Central memory CD8-positive, alpha-beta T cell (primary cell): ENCODE results near the gene SURF2.

Source experiments
- ATAC-seq: fragments of 150-1000 bp; cut with Tn5 transposase; replicated peaks from 2 replicates; pipeline ENCODE4 v1.10.0; 2022; ENCODE audit warnings: mild to moderate bottlenecking, moderate FRiP score, moderate number of reproducible peaks; ENCODE audit not compliant: poor library complexity, severe bottlenecking; ENCODE audit errors: extremely low read depth
- DNase-seq, 2 donors: peaks; one replicate each; pipeline ENCODE4 v3.0.0; 2021; ENCODE audit warnings: low spot score in 2 of 2
- H3K27ac Mint-ChIP-seq: one replicate; pipeline ENCODE4 v1.8.0; 2022; ENCODE audit warnings: low read depth, mild to moderate bottlenecking, moderate library complexity, mixed read lengths
- H3K27me3 Mint-ChIP-seq: one replicate; pipeline ENCODE4 v1.8.0; 2022; ENCODE audit warnings: mixed read lengths
- H3K36me3 Mint-ChIP-seq: one replicate; pipeline ENCODE4 v1.8.0; 2022; ENCODE audit warnings: mild to moderate bottlenecking, moderate library complexity, mixed read lengths; ENCODE audit not compliant: insufficient read depth
- H3K4me1 Mint-ChIP-seq: one replicate; pipeline ENCODE4 v1.8.0; 2022; ENCODE audit warnings: mixed read lengths
- H3K4me3 Mint-ChIP-seq: one replicate; pipeline ENCODE4 v1.8.0; 2022; ENCODE audit warnings: mild to moderate bottlenecking, moderate library complexity, mixed read lengths
- H3K9me3 Mint-ChIP-seq: one replicate; pipeline ENCODE4 v1.8.0; 2022; ENCODE audit warnings: mixed read lengths

The SURF2 gene

GRCh38 chr9:133366435-133366834 is 10.1 kb downstream of the SURF2 start:
- H3K27ac Mint-ChIP-seq: no peak overlapping the region
- H3K4me3 Mint-ChIP-seq: no peak overlapping the region
- DNase-seq (no peak), ATAC-seq (no peak)
- no peaks in the 10 kb centered on the region for H3K9me3 Mint-ChIP-seq
- peaks cover 65% of the 10 kb centered on the region for H3K36me3 Mint-ChIP-seq
- H3K4me1 Mint-ChIP-seq: peaks cover 69% of the 10 kb centered on the region
- H3K27me3 Mint-ChIP-seq: no peaks in the 10 kb centered on the region

GRCh38 chr9:133367221-133367620 is 10.9 kb downstream of the SURF2 start:
- ATAC-seq (no peak), DNase-seq (no peak)
- Mint-ChIP-seq H3K4me1 (peaks cover 71% of the 10 kb centered on the region), H3K9me3 (no peaks in the 10 kb centered on the region), H3K27me3 (no peaks in the 10 kb centered on the region), H3K4me3 (peak overlapping the region; percentile 20), H3K27ac (no peak overlapping the region), H3K36me3 (peaks cover 60% of the 10 kb centered on the region)

GRCh38 chr9:133367778-133368177 is 11.4 kb downstream of the SURF2 start:
- DNase-seq: no peak
- no peaks in the 10 kb centered on the region for H3K27me3 Mint-ChIP-seq
- H3K4me1 Mint-ChIP-seq: peaks cover 76% of the 10 kb centered on the region
- H3K36me3 Mint-ChIP-seq: peaks cover 60% of the 10 kb centered on the region
- no peak for ATAC-seq
- H3K4me3 Mint-ChIP-seq: no peak overlapping the region
- no peak overlapping the region for H3K27ac Mint-ChIP-seq
- no peaks in the 10 kb centered on the region for H3K9me3 Mint-ChIP-seq

- peaks cover 76% of the 10 kb centered on the region for H3K4me1 Mint-ChIP-seq
- no peak for ATAC-seq
- no peaks in the 10 kb centered on the region for H3K27me3 Mint-ChIP-seq
- no peak for DNase-seq
- peak overlapping the region; percentile 96 for H3K27ac Mint-ChIP-seq
- no peaks in the 10 kb centered on the region for H3K9me3 Mint-ChIP-seq
- peak overlapping the region; percentile 71 for H3K4me3 Mint-ChIP-seq
- peaks cover 57% of the 10 kb centered on the region for H3K36me3 Mint-ChIP-seq
These were observed 12.0 kb downstream of the SURF2 start for GRCh38 chr9:133368249-133368881.

- ATAC-seq: no peak
- peaks cover 53% of the 10 kb centered on the region for H3K36me3 Mint-ChIP-seq
- peaks cover 72% of the 10 kb centered on the region for H3K4me1 Mint-ChIP-seq
- no peaks in the 10 kb centered on the region for H3K9me3 Mint-ChIP-seq
- no peaks in the 10 kb centered on the region for H3K27me3 Mint-ChIP-seq
- DNase-seq: no peak
- H3K4me3 Mint-ChIP-seq: peak overlapping the region; percentile 74
- H3K27ac Mint-ChIP-seq: peak overlapping the region; percentile 96
These were observed 13.1 kb downstream of the SURF2 start for GRCh38 chr9:133369422-133369821.

GRCh38 chr9:133369933-133370332 is 13.6 kb downstream of the SURF2 start:
- Mint-ChIP-seq H3K4me3 (peak overlapping the region; percentile 74), H3K9me3 (no peaks in the 10 kb centered on the region), H3K27me3 (no peaks in the 10 kb centered on the region), H3K36me3 (peaks cover 53% of the 10 kb centered on the region), H3K4me1 (peaks cover 77% of the 10 kb centered on the region), H3K27ac (peak overlapping the region; percentile 96)
- ATAC-seq: peak; percentile 16
- peak in 1 of 2 donors; percentile 35 for DNase-seq

GRCh38 chr9:133370685-133371084 is 14.3 kb downstream of the SURF2 start:
- Mint-ChIP-seq H3K36me3 (peaks cover 51% of the 10 kb centered on the region), H3K9me3 (no peaks in the 10 kb centered on the region)

GRCh38 chr9:133371261-133371711 is 14.9 kb downstream of the SURF2 start:
- peak; percentile 35 to 58 for DNase-seq
- ATAC-seq: peak; percentile 50
- peaks cover 45% of the 10 kb centered on the region for H3K36me3 Mint-ChIP-seq
- peak overlapping the region; percentile 96 for H3K27ac Mint-ChIP-seq
- no peaks in the 10 kb centered on the region for H3K9me3 Mint-ChIP-seq
- H3K27me3 Mint-ChIP-seq: no peaks in the 10 kb centered on the region
- peaks cover 74% of the 10 kb centered on the region for H3K4me1 Mint-ChIP-seq
- H3K4me3 Mint-ChIP-seq: peak overlapping the region; percentile 74

More at GRCh38 chr9:133370685-133371084, 14.3 kb downstream of the SURF2 start:
- peak overlapping the region; percentile 96 for H3K27ac Mint-ChIP-seq
- peak in 1 of 2 donors; percentile 65 for DNase-seq
- H3K4me3 Mint-ChIP-seq: peak overlapping the region; percentile 74
- no peaks in the 10 kb centered on the region for H3K27me3 Mint-ChIP-seq
- peak; percentile 77 for ATAC-seq
- peaks cover 80% of the 10 kb centered on the region for H3K4me1 Mint-ChIP-seq

GRCh38 chr9:133372144-133372543 is 15.8 kb downstream of the SURF2 start:
- Mint-ChIP-seq H3K4me3 (peak overlapping the region; percentile 74), H3K27me3 (no peaks in the 10 kb centered on the region), H3K27ac (peak overlapping the region; percentile 96), H3K9me3 (no peaks in the 10 kb centered on the region), H3K36me3 (peaks cover 42% of the 10 kb centered on the region), H3K4me1 (peaks cover 65% of the 10 kb centered on the region)
- ATAC-seq (no peak), DNase-seq (no peak)

GRCh38 chr9:133374612-133375115 is 18.3 kb downstream of the SURF2 start:
- peak overlapping the region; percentile 92 for H3K27ac Mint-ChIP-seq
- peaks cover 49% of the 10 kb centered on the region for H3K4me1 Mint-ChIP-seq
- no peaks in the 10 kb centered on the region for H3K27me3 Mint-ChIP-seq
- peak overlapping the region; percentile 90 for H3K4me3 Mint-ChIP-seq
- no peaks in the 10 kb centered on the region for H3K9me3 Mint-ChIP-seq
- DNase-seq: no peak
- ATAC-seq: no peak
- H3K36me3 Mint-ChIP-seq: peaks cover 34% of the 10 kb centered on the region

GRCh38 chr9:133375116-133375723 is 18.9 kb downstream of the SURF2 start:
- Mint-ChIP-seq H3K36me3 (peaks cover 29% of the 10 kb centered on the region), H3K27me3 (no peaks in the 10 kb centered on the region), H3K4me3 (peak overlapping the region; percentile 90), H3K27ac (peak overlapping the region; percentile 92), H3K4me1 (peaks cover 43% of the 10 kb centered on the region), H3K9me3 (no peaks in the 10 kb centered on the region)
- no peak for ATAC-seq
- no peak for DNase-seq

- DNase-seq: peak; percentile 88 to 92
- peak within 1 kb of the TSS; percentile 90 for H3K4me3 Mint-ChIP-seq
- H3K27ac Mint-ChIP-seq: peak within 1 kb of the TSS; percentile 92
- H3K36me3 Mint-ChIP-seq: peaks cover 25% of the 10 kb centered on the region
- peak; percentile 81 for ATAC-seq
- H3K4me1 Mint-ChIP-seq: peaks cover 36% of the 10 kb centered on the region
- H3K9me3 Mint-ChIP-seq: no peaks in the 10 kb centered on the region
- no peaks in the 10 kb centered on the region for H3K27me3 Mint-ChIP-seq
These were observed 19.6 kb downstream of the SURF2 start, which contains the start of the genes STKLD1 and SURF4 for GRCh38 chr9:133375724-133376654. TSS of gene STKLD1 (plus strand) at chr9:133376366. CDS start at chr9:133376474, 108 bp downstream. TSS of gene SURF4 (minus strand) at chr9:133376060. CDS start at chr9:133375969, 91 bp downstream.
